ENCODE results near the gene ZNF584. TPM values are rescaled to one million over a fixed set of nuclear protein-coding genes. Genes with fewer than 3 reads are reported as not detected.
"Not testable (repeated sequence)": the region's sequence is repeated elsewhere in the genome, so short reads cannot be mapped to it uniquely, and the experiment has no call there.

ZNF584 gene
- total RNA-seq, 1 experiment from 2014 or later, result 25.3 TPM

DNA sequence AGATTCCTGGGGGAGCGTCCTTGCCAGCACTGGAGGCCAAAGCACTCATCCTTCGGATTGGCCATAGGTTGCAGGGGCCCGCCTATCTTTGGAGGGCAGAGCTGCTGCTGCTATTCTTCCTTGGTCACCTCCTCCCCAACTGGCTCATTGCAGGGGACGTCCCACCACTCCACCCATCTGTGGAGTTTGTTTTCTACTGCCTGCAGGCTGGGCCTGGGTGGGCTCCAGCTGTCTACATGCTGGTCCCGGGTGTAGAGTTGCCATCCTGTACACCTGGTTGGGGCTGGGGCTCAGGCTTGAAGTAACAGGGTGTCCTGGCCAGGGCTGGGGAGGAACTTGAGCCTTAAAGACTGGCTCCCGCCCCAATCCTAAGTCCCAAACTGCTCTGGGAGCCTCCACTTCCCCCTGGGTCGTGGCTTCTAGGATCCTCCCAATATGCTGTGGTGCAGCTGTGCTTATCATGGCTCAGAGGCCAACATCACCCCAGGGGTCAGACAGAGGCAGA is 10.9 kb upstream of the ZNF584 start:
- Histone ChIP-seq H3K4me3 (no peak overlapping the region), H3K27me3 (no peaks in the 10 kb centered on the region), H3K36me3 (peaks cover 35% of the 10 kb centered on the region), H3K9me3 (no peaks in the 10 kb centered on the region)
- no peak for DNase-seq

DNA sequence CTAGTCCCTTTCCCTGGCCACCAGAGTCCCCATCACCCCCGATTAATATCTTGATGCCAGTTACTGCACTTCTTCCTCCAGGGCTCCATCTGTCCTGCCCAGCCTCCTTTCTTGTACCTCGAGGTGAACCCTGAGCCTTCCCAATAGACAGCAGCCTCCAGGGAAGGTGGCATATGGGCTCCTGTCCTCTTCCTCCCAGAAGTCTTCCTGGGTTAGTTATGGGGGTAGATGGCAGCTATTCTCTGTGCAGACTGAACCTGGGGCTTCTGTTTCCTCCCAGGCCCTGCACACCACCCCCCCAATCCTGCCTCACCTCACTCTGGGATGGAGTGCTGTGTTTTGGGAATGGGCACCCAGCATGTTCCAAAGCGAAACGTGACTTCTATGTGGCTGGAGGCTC is 10.4 kb upstream of the ZNF584 start:
- peaks cover 30% of the 10 kb centered on the region for H3K36me3 ChIP-seq
- no peaks in the 10 kb centered on the region for H3K9me3 ChIP-seq
- no peak for DNase-seq
- H3K4me3 ChIP-seq, result no peak overlapping the region
- H3K27me3 ChIP-seq, result no peaks in the 10 kb centered on the region

DNA sequence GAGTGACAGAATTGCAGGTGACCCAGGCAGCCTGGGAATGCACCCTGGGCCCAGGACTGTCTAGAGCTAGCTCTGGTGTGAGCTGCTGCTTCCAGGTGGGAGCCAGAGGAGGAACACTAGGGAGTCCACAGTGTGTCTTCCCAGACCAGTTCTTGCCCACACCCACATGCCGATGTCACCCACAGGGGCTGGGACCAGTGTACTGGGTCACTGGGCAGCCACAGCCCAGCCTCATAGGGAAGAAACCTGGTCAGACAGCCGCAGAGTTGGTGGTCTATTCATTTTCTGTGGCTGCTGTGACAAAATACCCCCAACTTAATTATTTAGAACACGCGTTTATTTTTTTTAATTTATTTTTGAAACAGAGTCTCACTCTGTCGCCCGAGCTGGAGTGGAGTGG is 9.9 kb upstream of the ZNF584 start:
- DNase-seq, result no peak
- H3K9me3 ChIP-seq, result no peaks in the 10 kb centered on the region
- H3K36me3 ChIP-seq, result peaks cover 25% of the 10 kb centered on the region
- H3K27me3 ChIP-seq, result no peaks in the 10 kb centered on the region
- no peak overlapping the region for H3K4me3 ChIP-seq

- Histone ChIP-seq H3K27me3 (no peaks in the 10 kb centered on the region), H3K9me3 (no peaks in the 10 kb centered on the region), H3K36me3 (peaks cover 12% of the 10 kb centered on the region), H3K4me3 (no peak overlapping the region)
- DNase-seq, result no peak
Measured at GRCh38 chr19:58399903-58400302, 8.5 kb upstream of the ZNF584 start.

- DNase-seq, result peak; percentile 39
- peaks cover 7% of the 10 kb centered on the region for H3K36me3 ChIP-seq
Measured at GRCh38 chr19:58400316-58400915, 8.0 kb upstream of the ZNF584 start.

DNA sequence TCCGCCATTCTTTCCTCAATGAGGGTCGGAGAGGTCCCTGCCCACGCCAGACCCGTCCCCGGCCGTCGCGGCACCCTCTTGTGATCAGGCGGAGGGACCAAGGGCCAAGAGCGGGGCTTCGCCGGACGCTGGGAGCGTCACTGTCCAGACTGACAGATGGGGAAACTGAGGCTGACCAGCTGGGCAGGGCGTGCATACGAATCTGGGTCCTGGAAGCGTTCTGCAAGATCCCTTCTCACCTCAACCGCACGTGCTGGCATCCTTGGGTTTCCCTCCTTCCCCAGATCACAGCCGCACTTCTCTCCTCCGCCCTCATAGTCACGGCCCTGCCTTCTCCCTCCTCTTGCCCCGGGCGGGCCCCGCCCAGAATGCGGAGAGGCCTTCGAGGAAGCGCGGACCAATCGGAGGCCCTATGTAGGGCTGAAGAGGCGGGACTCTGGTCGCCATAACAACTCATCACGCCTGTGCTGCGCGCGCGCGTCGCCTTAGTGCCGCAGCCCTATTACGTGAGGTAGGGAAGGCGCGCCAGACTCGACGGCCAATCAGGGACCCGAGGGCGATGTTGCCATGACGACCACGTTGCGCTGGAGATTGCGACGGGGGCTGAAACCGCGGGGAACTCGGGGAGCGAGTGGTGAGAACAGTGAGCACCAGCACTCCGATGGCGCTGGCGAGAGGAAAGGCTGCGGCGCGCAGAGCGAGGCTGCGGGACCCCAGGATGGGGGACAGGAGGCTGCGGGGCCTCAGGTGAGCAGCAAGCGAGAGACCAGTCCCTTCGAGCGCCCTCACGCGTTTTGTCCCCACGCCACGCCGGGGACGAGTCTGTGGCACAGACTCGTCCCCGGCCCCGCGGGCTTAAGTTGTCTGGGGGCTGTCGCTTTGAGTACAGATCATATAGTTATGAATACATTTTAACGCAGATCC is 7.3 kb upstream of the ZNF584 start:
- Histone ChIP-seq H3K4me3 (peak overlapping the region; percentile 56), H3K27me3 (no peaks in the 10 kb centered on the region), H3K9me3 (no peaks in the 10 kb centered on the region), H3K36me3 (no peaks in the 10 kb centered on the region)
- peak; percentile 98 for DNase-seq

More at GRCh38 chr19:58400316-58400915, 8.0 kb upstream of the ZNF584 start:
- Histone ChIP-seq H3K4me3 (peak overlapping the region; percentile 56), H3K27me3 (no peaks in the 10 kb centered on the region), H3K9me3 (no peaks in the 10 kb centered on the region)

- H3K4me3 ChIP-seq, result peak overlapping the region; percentile 56
- H3K27me3 ChIP-seq, result no peaks in the 10 kb centered on the region
- H3K9me3 ChIP-seq, result no peaks in the 10 kb centered on the region
- DNase-seq, result no peak
- H3K36me3 ChIP-seq, result peaks cover 5% of the 10 kb centered on the region
Measured at GRCh38 chr19:58401840-58402421, 6.5 kb upstream of the ZNF584 start.

DNA sequence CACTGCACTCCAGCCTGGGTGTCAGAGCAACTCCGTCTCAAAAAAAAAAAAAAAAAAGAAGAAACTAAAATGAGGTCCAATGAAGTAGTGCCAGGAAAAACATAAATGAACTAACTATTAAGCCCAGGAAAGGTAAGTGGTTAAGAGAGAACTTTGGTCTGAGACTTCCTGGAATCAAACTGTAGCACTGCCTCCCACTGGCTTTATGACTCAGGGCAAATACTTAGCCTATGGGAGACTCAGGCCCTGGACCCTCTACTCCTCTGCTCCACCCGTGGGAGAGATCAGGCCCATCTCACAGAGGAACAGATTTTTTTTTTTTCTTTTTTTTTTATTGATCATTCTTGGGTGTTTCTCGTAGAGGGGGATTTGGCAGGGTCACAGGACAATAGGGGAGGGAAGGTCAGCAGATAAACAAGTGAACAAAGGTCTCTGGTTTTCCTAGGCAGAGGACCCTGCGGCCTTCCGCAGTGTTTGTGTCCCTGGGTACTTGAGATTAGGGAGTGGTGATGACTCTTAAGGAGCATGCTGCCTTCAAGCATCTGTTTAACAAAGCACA is 4.5 kb upstream of the ZNF584 start:
- DNase-seq, H3K9me3 ChIP-seq, H3K4me3 ChIP-seq, H3K27me3 ChIP-seq, H3K36me3 ChIP-seq: not testable (repeated sequence)

- Histone ChIP-seq H3K27me3 (no peaks in the 10 kb centered on the region), H3K4me3 (peak overlapping the region; percentile 85), H3K9me3 (no peaks in the 10 kb centered on the region), H3K36me3 (peaks cover 22% of the 10 kb centered on the region)
- DNase-seq, result no peak
Measured at GRCh38 chr19:58406818-58407657, 1.4 kb upstream of the ZNF584 start.

GRCh38 chr19:58407658-58408151 is 744 bp upstream of the ZNF584 start:
- Histone ChIP-seq H3K36me3 (peaks cover 27% of the 10 kb centered on the region), H3K9me3 (no peaks in the 10 kb centered on the region; the same call in 1 of the 2 replicates), H3K4me3 (peak overlapping the region; percentile 85), H3K27me3 (no peaks in the 10 kb centered on the region)
- DNase-seq, result no peak

DNA sequence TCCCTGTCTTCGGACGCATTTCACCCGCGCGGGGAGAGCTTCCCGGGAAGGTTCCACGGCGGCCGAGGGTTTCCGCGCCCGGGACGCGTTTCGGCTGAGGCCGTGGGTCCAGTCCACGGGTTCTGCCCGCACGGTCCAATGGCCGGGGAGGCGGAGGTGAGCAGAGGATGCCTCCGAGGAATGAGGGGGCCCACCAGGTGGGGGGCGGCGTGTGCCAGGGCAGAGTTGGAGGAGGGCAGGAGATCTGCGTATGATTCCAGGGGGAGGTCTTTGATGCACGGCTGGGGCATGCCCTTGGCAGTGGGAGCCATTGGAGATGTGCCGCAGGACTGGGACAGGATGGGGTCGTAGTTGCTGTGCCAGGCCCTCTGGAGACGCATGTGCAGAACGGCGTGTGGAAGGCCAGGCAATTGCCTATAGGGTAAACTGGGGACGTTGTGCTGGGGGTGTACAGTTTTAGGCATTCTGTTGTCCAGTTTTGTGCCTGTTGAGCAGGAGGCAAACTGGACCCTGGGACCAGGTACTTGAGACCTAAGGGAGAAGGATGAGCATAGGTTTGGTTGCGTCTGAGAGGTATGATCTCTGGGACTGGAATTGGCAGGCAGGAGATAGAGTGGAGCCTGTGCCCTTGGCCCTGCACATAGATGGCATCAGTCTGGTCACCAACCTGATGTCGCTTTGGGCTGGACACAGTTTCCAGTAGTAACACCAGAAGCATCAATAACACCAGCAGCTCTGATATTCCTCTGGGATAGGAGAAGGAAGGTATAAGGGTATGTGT is 751 bp downstream of the ZNF584 start:
- Histone ChIP-seq H3K36me3 (peaks cover 37% of the 10 kb centered on the region), H3K4me3 (peak overlapping the region; percentile 85), H3K27me3 (no peaks in the 10 kb centered on the region), H3K9me3 (peaks cover 3% of the 10 kb centered on the region; the same call in 1 of the 2 replicates)
- DNase-seq, result peak; percentile 65

- DNase-seq, result no peak
- H3K9me3 ChIP-seq, result peaks cover 11% of the 10 kb centered on the region
- H3K4me3 ChIP-seq, result no peak overlapping the region
- H3K36me3 ChIP-seq, result peaks cover 84% of the 10 kb centered on the region
- H3K27me3 ChIP-seq, result no peaks in the 10 kb centered on the region
Measured at GRCh38 chr19:58416604-58417003, 8.2 kb downstream of the ZNF584 start.

DNA sequence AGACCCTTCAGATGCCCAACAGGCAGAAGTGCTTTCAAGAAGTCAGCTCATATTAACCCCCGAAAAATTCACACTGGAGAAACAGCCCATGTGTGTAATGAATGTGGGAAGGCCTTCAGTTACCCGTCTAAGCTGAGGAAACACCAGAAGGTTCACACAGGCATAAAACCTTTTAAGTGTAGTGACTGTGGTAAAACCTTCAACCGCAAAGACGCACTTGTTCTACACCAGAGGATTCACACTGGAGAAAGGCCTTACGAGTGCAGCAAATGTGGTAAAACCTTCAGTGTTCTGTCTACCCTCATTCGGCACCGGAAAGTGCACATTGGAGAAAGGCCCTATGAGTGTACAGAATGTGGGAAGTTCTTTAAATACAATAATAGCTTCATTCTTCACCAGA is 8.6 kb downstream of the ZNF584 start:
- peaks cover 11% of the 10 kb centered on the region for H3K9me3 ChIP-seq
- peaks cover 88% of the 10 kb centered on the region for H3K36me3 ChIP-seq
- no peaks in the 10 kb centered on the region for H3K27me3 ChIP-seq
- DNase-seq, result no peak
- no peak overlapping the region for H3K4me3 ChIP-seq

- Histone ChIP-seq H3K27me3 (no peaks in the 10 kb centered on the region), H3K4me3 (no peak overlapping the region), H3K9me3 (peaks cover 17% of the 10 kb centered on the region), H3K36me3 (peaks cover 2% of the 10 kb centered on the region; the same call in 1 of the 2 replicates)
- no peak for DNase-seq
Measured at GRCh38 chr19:58428617-58429016, 20.2 kb downstream of the ZNF584 start.

GRCh38 chr19:58429745-58430144 is 21.3 kb downstream of the ZNF584 start:
- DNase-seq, result no peak
- peaks cover 28% of the 10 kb centered on the region for H3K9me3 ChIP-seq
- no peak overlapping the region for H3K4me3 ChIP-seq
- no peaks in the 10 kb centered on the region for H3K27me3 ChIP-seq
- H3K36me3 ChIP-seq, result peaks cover 4% of the 10 kb centered on the region; the same call in 1 of the 2 replicates
